IPS-18c (cell line): ENCODE results near the gene FAM110D.

Experiments used
- H3K4me3 ChIP-seq: 2 replicates; pipeline ENCODE4 v1.7.0; 2013; ENCODE audit warnings: low read depth, mild to moderate bottlenecking, low read length, moderate library complexity; ENCODE audit not compliant: insufficient read depth
- H3K9me3 ChIP-seq: one replicate; pipeline ENCODE4 v1.6.1; 2013; ENCODE audit warnings: mild to moderate bottlenecking, low read length, moderate library complexity; ENCODE audit not compliant: control insufficient read depth, insufficient read depth

Gene FAM110D

GRCh38 chr1:26158908-26159742 is at the start of gene FAM110D:
Gene FAM110D (plus strand): TSS chr1:26159079. CDS start chr1:26161292, 2,213 bp downstream.
- Histone ChIP-seq H3K9me3 (no peaks in the 10 kb centered on the region), H3K4me3 (no peak within 1 kb of the TSS)

DNA sequence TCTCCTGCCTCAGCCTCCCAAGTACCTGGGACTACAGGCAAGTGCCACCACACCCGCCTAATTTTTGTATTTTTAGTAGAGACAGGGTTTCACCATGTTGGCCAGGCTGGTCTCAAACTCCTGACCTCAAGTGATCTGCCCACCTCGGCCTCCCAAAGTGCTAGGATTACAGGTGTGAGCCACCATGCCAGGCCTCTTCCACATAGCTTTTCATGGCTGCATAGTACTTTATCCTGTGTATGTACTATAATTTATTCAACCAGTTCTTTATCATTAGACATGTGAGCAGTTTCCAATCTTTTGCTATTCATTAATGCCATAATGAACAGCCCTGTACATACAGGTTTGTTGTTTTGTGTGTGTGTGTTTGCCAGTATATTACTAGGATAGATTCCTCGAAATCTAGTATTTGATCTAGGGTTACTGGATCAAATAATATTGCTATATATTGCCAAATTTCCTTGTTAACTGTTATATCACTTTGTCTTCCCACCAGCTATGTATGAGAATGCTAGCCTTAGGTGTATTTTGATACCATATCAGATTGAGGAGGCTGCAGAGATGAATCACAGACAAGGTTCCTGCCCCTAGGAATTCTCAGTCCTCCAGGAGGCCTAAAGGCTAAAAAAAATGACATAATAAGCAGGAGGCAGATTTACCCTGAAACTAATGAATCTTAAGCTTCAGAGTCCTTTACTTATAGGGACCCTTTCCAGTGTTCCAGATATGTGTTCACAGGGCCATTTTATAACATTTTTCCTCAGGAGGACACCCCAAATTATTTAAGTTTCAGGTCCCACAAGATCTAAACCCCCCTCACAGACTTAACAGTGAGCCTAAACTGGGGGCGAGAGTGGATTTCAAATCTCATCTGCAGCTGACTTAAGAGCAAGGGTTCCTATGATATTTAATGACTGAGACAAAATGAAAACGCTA is 49.4 kb upstream of the FAM110D start:
- no peak overlapping the region for H3K4me3 ChIP-seq
- H3K9me3 ChIP-seq: no peaks in the 10 kb centered on the region

GRCh38 chr1:26110731-26111529 is 47.9 kb upstream of the FAM110D start:
- Histone ChIP-seq H3K9me3 (no peaks in the 10 kb centered on the region), H3K4me3 (peak overlapping the region; percentile 91)

- H3K9me3 ChIP-seq: no peaks in the 10 kb centered on the region
- H3K4me3 ChIP-seq: peak within 1 kb of the TSS; percentile 91
Observed at GRCh38 chr1:26111530-26112406, 47.1 kb upstream of the FAM110D start, which contains the start of gene PDIK1L. Gene PDIK1L (plus strand): TSS chr1:26111824. CDS start chr1:26114309, 2,485 bp downstream.

- H3K9me3 ChIP-seq: no peaks in the 10 kb centered on the region
- H3K4me3 ChIP-seq: peak overlapping the region; percentile 91
Observed at GRCh38 chr1:26112407-26112775, 46.5 kb upstream of the FAM110D start.

DNA sequence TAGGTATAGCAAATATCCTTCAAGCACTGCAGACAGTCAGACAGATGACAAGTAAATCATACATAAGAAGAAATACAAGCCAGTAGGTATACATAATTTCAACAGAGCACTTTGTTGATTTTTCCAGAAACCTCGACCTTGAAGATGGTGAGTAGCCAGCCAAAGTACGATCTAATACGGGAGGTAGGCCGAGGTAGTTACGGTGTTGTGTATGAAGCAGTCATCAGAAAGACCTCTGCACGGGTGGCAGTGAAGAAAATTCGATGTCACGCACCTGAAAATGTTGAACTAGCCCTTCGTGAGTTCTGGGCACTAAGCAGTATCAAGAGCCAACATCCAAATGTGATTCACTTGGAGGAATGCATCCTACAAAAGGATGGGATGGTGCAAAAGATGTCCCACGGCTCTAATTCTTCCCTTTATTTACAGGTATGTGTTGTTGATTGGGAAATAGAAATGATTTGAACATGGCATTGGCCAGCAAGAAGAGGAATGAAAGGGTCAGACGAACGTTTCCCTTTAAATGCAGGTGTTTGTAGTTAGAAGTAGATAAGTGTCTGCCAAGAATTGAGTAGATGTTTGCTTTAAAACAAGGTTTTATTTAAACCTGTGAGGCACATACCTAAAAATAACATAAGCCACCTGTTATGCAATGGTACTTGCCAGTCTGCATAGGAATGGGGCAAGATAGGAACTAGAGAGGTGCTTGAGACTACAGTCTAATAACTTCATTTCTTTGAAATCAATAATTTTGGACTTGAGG is 44.5 kb upstream of the FAM110D start:
- H3K4me3 ChIP-seq: no peak overlapping the region
- no peaks in the 10 kb centered on the region for H3K9me3 ChIP-seq

DNA sequence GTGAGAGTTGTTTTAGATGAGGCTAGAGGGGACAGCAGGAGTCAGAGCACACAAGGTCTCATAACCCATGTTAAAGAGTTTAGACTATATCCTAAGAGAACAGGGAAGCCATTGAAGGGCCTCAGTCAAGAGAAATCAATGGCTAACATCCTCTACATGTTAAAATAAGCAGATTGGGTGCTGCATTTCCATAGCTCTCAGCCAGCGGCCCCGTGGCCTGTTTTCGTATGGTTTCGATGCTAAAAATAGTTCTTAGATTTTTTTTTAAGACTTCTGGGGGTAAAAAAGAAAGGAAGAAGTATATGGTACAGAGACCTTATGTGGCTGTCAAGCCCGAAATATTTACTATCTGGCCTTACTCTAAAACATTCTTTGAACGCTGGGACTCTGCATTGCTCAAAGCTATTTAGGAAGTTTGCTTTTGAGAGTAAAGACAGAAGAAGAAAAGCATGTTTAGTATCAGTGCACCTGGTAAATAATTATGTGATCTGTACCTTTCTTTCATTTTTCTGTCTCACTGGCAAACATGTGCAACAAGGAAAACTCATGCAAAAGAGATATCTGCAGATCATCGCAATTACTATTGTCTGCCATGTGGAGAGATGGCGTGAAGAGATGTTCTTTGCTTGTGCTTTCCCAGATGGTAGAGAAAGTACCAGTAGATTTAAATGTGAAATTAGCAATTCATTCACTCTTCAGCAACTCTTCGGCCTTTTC is 38.8 kb upstream of the FAM110D start:
- Histone ChIP-seq H3K9me3 (no peaks in the 10 kb centered on the region), H3K4me3 (no peak overlapping the region)

GRCh38 chr1:26121854-26122773 is 36.8 kb upstream of the FAM110D start:
- Histone ChIP-seq H3K4me3 (no peak overlapping the region), H3K9me3 (no peaks in the 10 kb centered on the region)

- H3K9me3 ChIP-seq: no peaks in the 10 kb centered on the region
Observed at GRCh38 chr1:26122988-26123973, 35.6 kb upstream of the FAM110D start.

DNA sequence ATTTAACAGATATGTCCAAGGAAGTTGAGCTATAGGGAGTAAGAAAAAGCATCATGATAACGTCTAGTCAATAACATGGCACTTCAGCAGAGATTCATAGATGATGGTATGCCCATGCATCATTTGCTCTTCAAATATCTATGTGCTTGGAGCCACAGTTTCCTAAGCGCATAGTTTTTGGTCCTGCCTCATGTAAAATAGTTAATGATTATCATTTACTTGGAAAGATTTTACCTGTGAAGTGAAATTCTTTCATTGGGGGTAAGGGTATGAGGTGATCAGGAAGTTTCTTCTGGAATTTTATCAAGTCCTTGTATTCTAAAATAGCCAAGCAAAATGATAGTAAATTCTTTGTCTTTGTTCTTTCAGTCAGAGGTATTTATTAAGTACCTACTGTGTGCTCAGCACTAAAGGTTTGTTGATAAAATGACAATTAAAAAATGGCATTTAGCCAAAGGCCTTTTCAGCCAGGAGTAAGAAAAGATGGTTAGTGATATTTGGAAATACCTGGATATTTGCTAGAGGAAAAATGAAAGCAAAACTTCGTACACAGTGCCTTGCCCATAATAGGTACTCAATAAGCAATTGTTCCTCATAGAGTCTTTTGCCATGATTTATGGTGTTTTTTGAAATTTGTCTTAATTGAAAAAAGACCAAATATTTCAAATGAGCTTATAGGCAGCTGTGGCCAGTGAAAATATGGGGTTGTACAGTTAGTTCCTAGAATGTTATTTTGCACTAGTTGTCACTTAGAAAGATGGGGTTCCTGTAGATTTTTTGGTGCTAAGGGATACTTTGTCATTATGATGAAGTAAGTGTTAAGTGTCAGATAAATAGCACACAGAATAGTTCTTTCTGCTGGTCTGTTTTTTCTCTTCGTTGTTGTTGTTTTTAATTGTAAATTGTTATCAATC is 34.2 kb upstream of the FAM110D start:
- no peak overlapping the region for H3K4me3 ChIP-seq
- no peaks in the 10 kb centered on the region for H3K9me3 ChIP-seq

More at GRCh38 chr1:26122988-26123973, 35.6 kb upstream of the FAM110D start:
- H3K4me3 ChIP-seq: no peak overlapping the region

DNA sequence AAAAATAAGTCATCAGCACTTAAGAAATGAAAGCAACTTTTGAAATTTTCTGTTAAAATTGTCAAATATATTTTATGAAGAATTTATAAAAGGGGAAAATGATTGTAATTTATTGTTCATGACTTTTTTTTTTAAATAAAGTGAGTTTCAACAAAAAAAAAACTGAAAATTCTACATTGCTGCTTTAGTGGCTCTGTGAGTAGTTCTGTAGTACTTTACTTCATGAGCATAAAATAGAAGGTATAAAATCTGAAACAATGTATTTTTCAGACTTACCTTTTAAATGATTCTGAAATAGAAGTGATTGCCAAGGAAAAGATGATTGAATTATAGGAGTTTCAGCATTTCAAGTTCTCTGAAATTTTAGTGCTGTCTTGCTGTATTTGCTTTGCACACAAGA is 33.5 kb upstream of the FAM110D start:
- no peaks in the 10 kb centered on the region for H3K9me3 ChIP-seq
- H3K4me3 ChIP-seq: no peak overlapping the region

GRCh38 chr1:26125946-26126320 is 32.9 kb upstream of the FAM110D start:
- no peaks in the 10 kb centered on the region for H3K9me3 ChIP-seq
- no peak overlapping the region for H3K4me3 ChIP-seq
